CD4-positive, alpha-beta T cell treated with Interleukin-4 for 4 hours (primary cell): ENCODE results near the gene FAM114A2.

Experiments
- DNase-seq: peaks from one replicate; pipeline ENCODE4 v3.0.0-alpha.2; 2020

The FAM114A2 gene

DNA sequence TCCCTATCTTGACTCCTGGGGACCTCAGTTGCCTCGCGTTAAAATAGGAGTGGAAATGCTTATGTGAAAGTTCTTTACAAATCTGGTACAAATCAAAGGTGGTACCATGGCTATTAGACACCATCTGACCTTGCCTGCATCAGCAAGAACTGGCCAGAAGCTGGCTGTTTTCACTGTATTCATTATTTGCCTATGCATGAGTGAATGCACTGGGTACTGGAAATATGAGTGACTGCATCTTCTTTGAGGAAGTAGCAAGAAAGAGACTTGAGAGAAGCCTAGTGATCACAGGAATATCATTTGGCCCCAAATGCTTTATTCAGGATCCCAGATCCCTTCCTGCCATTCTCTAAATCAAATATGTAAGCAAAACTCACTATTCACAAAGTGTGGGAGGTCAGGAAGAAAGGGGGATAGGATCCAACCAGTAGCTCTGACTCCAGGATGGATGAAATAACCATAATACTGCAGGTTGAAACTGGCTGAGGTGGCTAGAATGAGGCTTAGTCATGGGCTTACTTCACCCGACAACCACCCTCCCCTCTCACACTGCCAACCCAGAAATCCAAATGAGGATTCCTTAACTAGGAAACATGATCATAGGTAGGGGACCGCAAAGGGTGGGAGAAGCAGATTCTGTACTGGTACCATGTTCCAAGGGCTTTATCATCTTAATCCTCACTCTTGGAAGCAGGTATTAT is 56.7 kb downstream of the FAM114A2 start:
- no peak for DNase-seq

DNA sequence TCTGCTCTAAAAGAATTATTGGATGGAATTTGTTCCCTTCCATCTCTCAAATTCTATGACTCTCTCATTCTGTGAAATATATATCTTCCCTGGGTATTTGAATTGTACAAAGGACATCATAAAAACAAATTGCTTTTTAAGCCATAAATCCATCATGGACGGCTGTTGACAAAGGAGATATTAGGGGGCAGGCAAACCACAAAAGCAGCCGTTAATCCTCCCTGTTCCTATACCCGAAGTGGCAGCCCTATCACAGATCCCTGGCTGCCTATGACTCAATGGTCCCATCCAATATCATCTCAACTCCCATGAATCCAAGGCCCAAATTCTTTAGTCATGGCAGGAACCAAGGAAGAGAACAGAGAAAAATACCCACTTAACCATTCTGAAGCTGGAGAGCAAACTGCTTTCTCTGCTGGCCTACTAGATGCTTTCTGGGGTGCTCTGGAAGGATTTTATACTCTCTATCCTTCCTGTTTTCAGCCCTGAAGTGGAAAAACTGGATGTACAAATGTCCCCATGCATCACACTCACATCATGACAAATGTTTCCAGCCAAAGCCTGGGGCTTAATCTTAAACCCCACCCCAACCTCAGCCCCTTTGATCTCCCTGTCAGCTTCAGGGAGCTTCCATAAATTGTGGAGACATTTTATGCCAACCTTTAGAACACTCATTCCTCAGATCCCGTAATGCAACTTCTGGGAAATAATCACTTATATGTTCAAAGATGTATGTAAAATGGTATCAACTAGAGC is 59.5 kb downstream of the FAM114A2 start:
- DNase-seq = no peak

- DNase-seq = no peak
These were observed 63.9 kb downstream of the FAM114A2 start for GRCh38 chr5:153974813-153975163.

- DNase-seq = peak; percentile 45
These were observed 64.4 kb downstream of the FAM114A2 start for GRCh38 chr5:153974131-153974812.

- no peak for DNase-seq
These were observed 66.5 kb downstream of the FAM114A2 start for GRCh38 chr5:153972240-153972639.

DNA sequence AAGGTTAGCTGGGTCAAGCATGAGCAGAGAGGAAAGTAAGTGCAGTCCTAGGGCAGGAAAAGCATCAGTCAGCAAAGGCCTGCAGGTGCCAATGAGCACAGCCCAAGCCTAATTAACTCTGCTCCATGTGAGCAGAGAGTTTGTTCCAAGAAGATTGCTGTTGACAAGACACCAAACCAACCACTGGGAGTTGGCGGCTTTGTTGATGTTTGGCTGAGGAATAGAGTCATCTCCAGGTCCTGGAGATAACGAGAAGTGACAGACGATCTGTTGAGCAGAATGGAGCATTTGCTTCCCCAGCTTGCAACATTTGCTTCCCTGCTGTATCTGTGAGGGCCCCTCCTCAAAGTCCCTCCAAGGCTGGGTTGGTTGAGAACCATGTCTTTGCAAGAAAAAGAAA is 68.2 kb downstream of the FAM114A2 start:
- no peak for DNase-seq

DNA sequence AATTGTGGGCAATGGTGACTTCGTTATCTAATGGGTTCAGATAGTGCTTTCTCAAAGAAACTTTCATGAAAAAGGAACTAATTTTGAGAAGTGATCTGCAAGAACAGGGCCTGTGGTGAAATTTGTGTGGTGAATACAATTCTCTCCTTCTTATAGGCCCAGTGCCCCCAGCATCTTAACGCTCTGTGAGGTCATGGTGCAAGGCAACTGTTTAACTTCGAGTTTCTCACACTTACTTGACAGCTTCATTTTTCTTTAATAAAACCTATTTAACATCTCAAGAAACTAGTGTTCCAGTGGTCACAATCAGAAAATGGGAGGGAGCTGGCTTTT is 69.2 kb downstream of the FAM114A2 start:
- DNase-seq = no peak

GRCh38 chr5:153968761-153969562 is 69.7 kb downstream of the FAM114A2 start:
- DNase-seq = no peak

GRCh38 chr5:153964880-153965645 is 73.6 kb downstream of the FAM114A2 start:
- DNase-seq = peak; percentile 47

GRCh38 chr5:153964191-153964879 is 74.4 kb downstream of the FAM114A2 start:
- DNase-seq = no peak

DNA sequence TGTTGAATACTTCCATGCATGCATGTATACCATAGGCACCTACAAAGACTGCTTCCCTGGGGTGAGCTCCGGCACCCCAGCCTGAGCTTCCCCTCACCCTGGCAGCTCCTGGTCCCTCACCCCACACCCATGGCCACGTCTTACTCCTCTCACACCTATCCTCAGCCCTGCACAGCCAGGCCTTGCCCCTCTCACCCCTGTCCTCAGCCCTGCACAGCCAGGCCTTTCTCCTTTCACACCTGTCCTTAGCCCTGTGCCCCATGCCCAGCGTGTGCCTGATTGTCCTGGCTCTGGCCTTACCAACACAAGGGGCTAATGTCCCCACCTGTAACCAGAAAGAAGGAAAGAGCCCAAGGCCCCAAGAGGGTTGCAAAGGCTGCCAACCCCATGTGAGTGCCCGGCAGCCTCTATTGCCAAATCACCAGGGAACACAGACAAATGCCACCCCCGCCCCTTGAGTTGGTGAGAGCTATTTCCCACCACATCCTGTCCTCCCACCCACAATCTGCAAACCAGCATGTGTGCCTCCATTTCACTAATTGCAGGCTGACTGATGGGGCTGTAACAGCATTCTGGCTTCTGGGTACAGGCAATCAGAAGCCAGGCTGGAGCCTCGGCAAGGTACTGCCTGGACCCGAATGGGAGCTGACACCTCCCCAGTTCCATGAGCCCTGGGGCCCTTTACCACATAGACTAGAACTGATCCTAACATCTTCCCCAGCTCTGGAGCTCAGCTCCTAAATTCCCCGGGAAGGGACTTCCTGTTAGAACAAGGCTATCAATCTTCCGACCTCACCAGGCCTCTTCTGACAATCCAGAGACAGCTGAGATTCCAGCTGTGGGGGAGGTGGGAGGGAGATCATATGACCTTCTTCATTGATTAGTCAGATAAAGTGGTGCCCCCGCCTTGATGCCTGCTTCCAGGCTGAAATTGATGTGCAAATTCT is 78.2 kb downstream of the FAM114A2 start:
- peak; percentile 15 for DNase-seq

- no peak for DNase-seq
These were observed 79.4 kb downstream of the FAM114A2 start for GRCh38 chr5:153959134-153959957.

DNA sequence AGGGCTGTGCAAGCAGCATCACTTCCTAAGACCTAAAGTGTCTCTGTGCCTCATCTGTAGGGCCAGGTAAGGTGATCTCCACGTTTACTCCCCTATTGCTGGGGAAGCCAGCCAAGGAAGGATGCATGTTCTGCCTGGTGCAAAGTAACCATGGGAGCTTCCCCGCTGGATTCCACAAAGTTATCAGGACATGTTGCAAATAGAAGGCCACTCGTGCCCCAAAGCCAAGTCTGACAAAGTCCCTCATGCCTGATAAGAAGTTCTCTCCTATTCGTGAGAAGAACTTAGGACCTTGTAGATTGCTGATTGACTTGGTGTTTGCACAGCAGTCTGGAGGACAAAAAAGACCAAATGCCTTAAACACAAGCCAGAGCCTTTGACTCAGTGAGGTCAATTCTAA is 81.5 kb downstream of the FAM114A2 start:
- no peak for DNase-seq

GRCh38 chr5:153953411-153953810 is 85.3 kb downstream of the FAM114A2 start:
- no peak for DNase-seq

- no peak for DNase-seq
These were observed 85.8 kb downstream of the FAM114A2 start for GRCh38 chr5:153952893-153953292.

- DNase-seq = no peak
These were observed 86.7 kb downstream of the FAM114A2 start for GRCh38 chr5:153952057-153952456.

DNA sequence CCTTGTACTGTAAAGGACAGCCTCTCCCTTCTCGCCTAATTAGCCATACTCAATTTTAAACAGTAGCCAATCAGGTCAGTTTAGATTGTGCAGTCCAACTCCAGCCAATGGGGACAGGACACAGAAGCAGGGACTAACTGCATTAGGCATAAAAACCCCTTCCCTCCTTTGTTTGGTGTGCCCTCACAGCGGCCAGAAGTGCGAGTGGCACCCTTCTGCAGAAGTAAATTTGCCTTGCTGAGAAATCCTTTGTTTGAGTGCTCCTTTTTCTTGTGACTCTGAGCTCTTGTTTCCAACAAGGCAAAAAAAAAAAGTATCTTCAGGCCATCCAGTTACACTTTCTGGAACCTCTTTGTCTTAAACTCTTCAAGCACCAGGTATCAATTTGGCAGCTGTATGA is 97.4 kb downstream of the FAM114A2 start:
- no peak for DNase-seq
